Kidney epithelial cell (primary cell): Measurements from ENCODE around the gene SCAMP1. TPM values are rescaled to one million over a fixed set of nuclear protein-coding genes. Genes with fewer than 3 reads are reported as not detected.
"Not testable (repeated sequence)": the region's sequence is repeated elsewhere in the genome, so short reads cannot be mapped to it uniquely, and the experiment has no call there.

ENCODE experiments used
- DNase-seq: peaks from one replicate; pipeline ENCODE4 v3.0.0-alpha.2; 2010; ENCODE audit warnings: low read depth
- H3K27me3 ChIP-seq: 2 replicates; pipeline ENCODE4 v1.6.0; 2011; ENCODE audit warnings: low read length; ENCODE audit not compliant: control insufficient read depth, insufficient read depth
- H3K36me3 ChIP-seq: 2 replicates; pipeline ENCODE4 v1.5.1; 2011; ENCODE audit warnings: low read length; ENCODE audit not compliant: control insufficient read depth, insufficient read depth
- H3K4me3 ChIP-seq: 2 replicates; pipeline ENCODE4 v1.5.1; 2011; ENCODE audit warnings: low read depth, mild to moderate bottlenecking, control low read depth, low read length
- CTCF ChIP-seq: IDR thresholded peaks from 2 replicates; pipeline ENCODE4 v1.5.1; 2011; ENCODE audit warnings: mild to moderate bottlenecking, moderate library complexity, low read length, control low read depth, inconsistent platforms; ENCODE audit not compliant: insufficient read depth, poor library complexity, severe bottlenecking
- total RNA-seq: library from RNA; depleted of rRNA; stranded (reverse); fragments of >200 nt; gene quantifications from 2 replicates; pipeline ENCODE4 v1.2.3, GENCODE V29; 2015

The SCAMP1 gene
- total RNA-seq, 1 donor from 2014 or later: 43.0 TPM

- Histone ChIP-seq H3K36me3 (no peaks in the 10 kb centered on the region), H3K27me3 (no peaks in the 10 kb centered on the region), H3K4me3 (no peak overlapping the region)
- no peak for TF ChIP-seq CTCF
- no peak for DNase-seq
Observed at GRCh38 chr5:78377056-78377717, 16.8 kb downstream of the SCAMP1 start.

- Histone ChIP-seq H3K4me3 (no peak overlapping the region), H3K36me3 (no peaks in the 10 kb centered on the region), H3K27me3 (no peaks in the 10 kb centered on the region)
- no peak for DNase-seq
- no peak for TF ChIP-seq CTCF
Observed at GRCh38 chr5:78377718-78378105, 17.3 kb downstream of the SCAMP1 start.

- H3K27me3 ChIP-seq: no peaks in the 10 kb centered on the region
- no peak for TF ChIP-seq CTCF
- DNase-seq: no peak
- H3K4me3 ChIP-seq: no peak overlapping the region
- no peaks in the 10 kb centered on the region for H3K36me3 ChIP-seq
Observed at GRCh38 chr5:78387468-78388153, 27.2 kb downstream of the SCAMP1 start.

GRCh38 chr5:78391357-78391756, 30.9 kb downstream of the SCAMP1 start:
- H3K4me3 ChIP-seq, DNase-seq, H3K27me3 ChIP-seq, H3K36me3 ChIP-seq: not testable (repeated sequence)

GRCh38 chr5:78397831-78398230, 37.4 kb downstream of the SCAMP1 start:
- no peak for TF ChIP-seq CTCF
- Histone ChIP-seq H3K36me3 (no peaks in the 10 kb centered on the region), H3K4me3 (no peak overlapping the region), H3K27me3 (no peaks in the 10 kb centered on the region)
- DNase-seq: no peak

GRCh38 chr5:78399116-78399515, 38.7 kb downstream of the SCAMP1 start:
- DNase-seq: no peak
- TF ChIP-seq CTCF: no peak
- no peaks in the 10 kb centered on the region for H3K36me3 ChIP-seq

More at GRCh38 chr5:78399116-78399515, 38.7 kb downstream of the SCAMP1 start:
- Histone ChIP-seq H3K27me3 (no peaks in the 10 kb centered on the region), H3K4me3 (no peak overlapping the region)
